GM21737 (cell line): ENCODE results near the gene DYNC1H1.
"Not testable (repeated sequence)": the region's sequence is repeated elsewhere in the genome, so short reads cannot be mapped to it uniquely, and the experiment has no call there.

Source experiments
- ATAC-seq: cut with Tn5 transposase; IDR thresholded peaks from one replicate; pipeline ENCODE4 v1.9.1; 2021; ENCODE audit warnings: mild to moderate bottlenecking, moderate library complexity; ENCODE audit not compliant: unreplicated experiment

Gene DYNC1H1

GRCh38 chr14:101963052-101963451, 1.3 kb upstream of the DYNC1H1 start:
- ATAC-seq: no peak

DNA sequence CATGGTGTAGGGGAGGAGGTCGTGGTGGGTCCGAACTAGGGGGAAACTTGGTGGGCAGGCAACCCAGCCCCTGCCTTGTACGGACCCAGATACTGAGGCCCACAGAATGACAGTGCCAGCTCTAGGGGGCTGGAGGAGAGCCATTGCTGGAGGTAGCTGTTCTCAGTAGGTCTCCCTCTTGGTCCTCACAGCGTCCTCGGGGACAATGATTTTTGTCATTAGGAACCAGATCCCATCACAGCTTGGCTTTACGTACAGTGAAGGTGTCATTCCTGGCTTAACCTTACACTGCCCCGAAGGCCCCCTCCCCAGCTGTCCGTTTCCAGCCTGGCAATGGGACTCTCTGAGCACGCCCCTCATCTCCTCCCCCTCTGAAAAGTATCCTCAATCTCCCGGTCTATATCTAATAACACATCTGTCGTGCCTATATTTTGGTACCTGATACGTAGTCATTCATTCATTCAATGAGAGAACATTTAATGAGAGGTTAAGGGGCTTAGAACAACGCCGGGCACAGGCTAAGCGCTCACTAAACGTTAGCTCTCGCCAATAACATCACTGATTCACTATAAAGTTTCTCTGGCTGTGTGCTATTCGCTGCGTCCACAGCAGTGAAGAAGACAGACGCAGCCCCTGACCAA, 597 bp upstream of the DYNC1H1 start:
- no peak for ATAC-seq

DNA sequence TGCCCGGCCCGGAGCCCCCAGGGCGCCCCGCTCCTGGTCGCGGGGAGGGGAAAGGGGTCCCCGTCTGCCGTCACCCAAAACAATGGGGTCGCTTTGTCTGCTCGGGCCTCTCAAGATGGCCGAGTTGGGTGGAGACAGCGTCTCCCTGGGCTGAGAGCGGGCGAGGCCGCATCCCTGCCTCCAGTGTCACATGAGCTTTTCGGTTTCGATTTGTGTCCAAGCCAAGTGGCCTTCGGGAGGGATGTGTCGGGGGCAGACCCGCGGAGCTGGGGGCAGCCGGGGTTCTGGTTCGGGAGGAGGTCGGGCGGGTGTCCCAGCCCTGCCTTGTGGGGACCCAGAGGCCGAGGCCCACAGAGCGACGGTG, 790 bp downstream of the DYNC1H1 start:
- peak; percentile 30 for ATAC-seq

DNA sequence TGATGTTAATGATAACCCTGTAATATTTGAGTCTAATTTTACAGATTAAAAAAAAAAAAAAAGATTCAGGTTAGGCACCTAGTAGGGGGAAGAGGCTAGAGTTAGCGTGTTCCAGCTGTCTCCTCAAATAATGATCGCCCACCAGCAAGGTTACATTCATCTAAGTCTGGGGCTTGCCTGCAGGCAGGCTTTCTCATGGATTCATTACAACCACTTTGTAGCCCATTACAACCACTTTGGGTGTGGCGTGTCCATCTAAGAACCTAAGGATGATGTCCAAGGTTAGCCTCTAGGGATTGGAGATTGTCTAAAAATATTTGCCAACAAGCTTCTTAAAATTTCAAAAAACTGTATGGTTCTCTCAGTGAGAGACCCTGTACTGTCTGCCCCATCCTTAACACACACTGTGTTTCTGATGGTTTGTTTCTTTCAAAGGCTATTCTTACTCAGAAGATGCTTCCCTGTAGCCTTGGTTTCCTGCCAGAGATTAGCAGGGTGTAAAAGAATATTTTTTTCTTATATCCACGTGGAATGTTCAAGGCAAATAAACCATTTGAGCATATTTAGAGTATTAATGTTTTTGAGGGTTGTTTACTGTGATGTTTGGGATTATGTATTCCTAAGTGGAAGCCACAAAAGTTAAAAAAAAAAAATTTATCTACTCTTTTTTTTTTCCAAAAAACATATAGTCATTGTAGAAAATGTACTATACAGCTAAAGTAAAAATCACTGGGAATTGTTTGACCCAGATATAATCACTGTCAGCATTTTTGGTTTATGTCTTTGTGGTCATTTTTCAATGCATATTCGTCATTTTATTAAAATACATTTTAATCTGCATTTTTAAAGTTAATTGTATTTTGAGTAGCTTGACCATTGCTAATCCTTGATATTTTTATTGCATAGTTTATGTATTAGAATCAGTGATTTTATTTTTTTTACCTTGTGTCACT, 1.7 kb downstream of the DYNC1H1 start:
- ATAC-seq: no peak

DNA sequence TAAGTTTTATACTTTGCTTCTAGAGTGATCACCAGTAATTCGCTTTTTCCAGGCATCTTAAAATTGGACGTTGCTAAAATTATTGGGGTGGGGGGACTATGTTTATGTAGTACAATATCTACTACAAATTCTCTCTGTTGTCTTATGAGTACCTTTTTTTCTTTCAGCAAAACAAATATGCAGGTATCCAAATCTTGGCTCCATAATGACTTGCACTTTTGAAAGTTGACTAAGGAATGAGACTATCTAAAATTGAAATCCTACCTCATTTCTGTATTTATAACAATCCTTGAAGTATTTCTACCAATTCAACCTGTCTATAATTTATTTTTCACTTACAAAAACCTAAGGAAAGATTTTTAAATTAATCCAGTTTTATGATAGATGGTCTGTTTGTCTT, 2.4 kb downstream of the DYNC1H1 start:
- no peak for ATAC-seq

GRCh38 chr14:101968186-101968585, 3.8 kb downstream of the DYNC1H1 start:
- no peak for ATAC-seq

DNA sequence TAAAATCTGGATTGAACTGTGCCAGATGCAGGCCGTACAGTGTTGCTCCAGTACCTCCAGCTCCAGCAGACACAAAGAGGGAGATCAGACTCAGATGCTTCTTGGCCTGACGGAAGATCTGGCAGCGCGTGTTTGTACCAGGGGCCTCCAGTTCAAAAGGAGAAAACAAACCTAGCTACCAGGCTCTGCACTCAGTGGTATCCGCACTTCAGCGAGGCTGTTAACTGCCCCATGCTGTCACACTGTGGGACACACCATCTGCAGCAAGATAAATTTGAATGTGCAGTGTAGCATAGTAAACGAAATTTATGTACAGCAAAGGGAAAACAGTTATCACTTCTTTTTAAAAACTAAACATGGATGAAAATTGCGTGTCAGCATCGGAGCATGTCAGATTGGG, 5.1 kb downstream of the DYNC1H1 start:
- no peak for ATAC-seq

DNA sequence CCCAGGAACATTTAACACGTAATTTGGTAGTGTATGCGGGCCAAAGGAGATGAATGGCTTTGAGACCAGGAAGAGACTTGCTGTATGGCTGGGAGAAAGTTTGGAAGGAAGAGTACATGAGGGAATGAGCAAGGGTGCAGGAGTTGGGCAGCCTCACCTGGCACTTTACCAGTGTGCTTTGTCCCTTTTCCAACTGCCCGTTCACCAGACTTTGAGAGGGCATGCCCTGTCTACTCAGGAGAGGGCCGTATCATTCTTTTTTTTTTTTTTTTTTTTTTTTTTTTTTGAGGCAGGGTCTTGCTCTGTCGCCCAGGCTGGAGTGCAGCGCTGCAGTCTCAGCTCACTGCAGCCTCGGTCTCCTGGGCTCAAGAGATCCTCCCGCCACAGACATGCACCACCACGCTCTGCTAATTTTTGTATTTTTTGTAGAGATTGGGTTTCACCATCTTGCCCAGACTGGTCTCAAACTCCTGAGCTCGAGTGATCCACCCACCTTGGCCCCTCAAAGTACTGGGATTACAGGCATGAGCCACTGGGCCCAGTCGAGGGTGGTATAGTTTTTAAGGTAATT, 6.5 kb downstream of the DYNC1H1 start:
- ATAC-seq: no peak

DNA sequence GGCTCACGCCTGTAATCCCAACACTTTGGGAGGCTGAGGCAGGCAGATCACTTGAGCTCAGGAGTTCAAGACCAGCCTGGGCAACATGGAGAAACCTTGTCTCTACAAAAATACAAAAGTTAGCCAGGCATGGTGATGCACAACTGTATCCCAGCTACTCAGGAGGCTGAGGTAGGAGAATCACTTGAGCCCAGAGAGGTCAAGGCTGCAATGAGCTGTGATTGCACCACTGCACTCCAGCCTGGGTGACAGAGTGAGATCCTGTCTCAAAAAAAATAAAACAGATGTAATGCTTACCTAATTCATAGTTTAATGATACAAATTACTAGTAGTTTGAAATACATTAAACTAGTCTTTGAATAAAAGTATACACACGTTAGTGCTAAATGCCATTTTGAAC, 7.1 kb downstream of the DYNC1H1 start:
- not testable (repeated sequence) for ATAC-seq

DNA sequence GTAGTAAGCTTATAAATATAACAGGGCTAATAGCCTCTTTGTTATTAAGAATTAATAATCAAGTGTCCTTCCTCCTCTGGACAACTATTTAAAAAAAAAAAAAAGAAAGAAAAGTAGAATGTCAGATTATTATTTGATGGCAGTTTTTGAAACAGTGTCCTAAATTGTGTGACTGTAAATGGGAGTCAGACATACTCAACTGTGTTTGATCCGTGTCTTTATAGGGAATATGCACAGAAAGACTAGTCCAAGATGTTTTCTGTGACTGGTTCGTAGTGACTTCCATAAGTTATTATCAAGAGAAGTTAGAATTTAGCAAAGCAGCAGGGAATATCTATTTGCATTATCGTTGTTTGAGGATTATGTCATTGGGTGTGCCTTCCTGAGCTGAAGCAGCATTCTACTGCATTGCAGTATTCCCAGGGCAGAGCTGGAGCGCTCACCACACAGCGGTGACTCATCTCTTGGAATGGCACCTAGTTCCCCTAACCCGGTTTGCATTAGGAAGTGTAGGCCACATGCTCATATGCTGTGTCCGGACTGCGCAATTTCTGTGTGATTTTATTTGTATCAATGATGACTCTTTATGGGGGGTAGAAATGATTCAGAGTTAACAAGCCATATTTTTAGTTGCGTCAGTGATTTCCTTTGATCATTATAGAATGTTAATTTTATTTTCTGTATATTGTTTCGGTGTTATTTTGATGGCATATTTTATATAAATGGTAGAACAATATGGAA, 7.9 kb downstream of the DYNC1H1 start:
- no peak for ATAC-seq

GRCh38 chr14:101973356-101973755, 9.0 kb downstream of the DYNC1H1 start:
- no peak for ATAC-seq

GRCh38 chr14:101975231-101975630, 10.9 kb downstream of the DYNC1H1 start:
- ATAC-seq: no peak

DNA sequence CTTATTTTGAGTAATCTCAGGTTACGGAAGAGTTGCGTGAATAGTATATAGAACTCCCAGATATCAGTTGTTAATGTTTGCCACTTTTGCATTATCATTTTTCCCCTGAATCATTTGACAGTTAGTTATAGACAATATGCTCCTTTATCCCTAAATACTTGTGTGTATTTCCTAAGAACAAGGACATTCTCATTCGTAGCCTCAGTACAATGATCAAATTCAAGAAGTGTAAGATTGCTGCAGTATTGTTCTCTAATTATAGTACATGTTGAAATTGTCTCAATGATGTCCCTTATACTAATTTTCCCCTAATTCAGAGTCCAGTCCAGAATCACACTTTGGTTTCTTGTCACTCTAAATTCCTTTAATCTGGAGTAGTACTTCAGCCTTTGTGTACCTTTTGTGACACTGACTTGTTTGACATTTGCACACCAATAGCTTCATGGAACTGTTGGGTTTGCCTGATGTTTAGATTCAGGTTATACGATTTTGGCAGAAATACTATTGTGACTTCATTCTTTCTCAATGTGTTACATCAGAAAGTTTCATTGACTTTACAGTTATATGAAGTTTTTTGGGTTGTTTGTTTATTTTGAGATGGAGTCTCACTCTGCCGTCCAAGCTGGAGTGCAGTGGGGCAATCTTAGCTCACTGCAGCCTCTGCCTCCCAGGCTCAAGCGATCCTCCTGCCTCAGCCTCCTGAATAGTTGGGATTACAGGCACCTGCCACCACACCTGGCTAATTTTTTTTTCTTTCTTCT, 13.1 kb downstream of the DYNC1H1 start:
- ATAC-seq: no peak

DNA sequence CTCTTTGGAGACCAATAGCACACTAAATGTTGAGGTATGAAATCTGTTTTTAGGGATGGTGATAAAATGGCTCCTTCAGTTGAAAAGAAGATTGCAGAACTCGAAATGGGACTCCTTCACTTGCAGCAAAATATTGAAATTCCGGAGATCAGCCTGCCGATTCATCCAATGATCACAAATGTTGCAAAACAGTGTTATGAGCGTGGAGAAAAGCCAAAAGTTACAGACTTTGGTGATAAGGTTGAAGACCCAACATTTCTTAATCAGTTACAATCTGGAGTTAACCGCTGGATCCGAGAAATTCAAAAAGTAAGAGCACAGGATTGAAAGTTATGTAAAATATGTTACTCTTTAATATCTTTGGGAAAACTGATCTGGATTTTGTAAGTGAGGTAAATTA, 15.3 kb downstream of the DYNC1H1 start:
- ATAC-seq: no peak

GRCh38 chr14:101980251-101980650, 15.9 kb downstream of the DYNC1H1 start:
- ATAC-seq: no peak

GRCh38 chr14:101980700-101981099, 16.3 kb downstream of the DYNC1H1 start:
- ATAC-seq: peak; percentile 92

- ATAC-seq: no peak
These were observed 18.2 kb downstream of the DYNC1H1 start for GRCh38 chr14:101982621-101983020.

DNA sequence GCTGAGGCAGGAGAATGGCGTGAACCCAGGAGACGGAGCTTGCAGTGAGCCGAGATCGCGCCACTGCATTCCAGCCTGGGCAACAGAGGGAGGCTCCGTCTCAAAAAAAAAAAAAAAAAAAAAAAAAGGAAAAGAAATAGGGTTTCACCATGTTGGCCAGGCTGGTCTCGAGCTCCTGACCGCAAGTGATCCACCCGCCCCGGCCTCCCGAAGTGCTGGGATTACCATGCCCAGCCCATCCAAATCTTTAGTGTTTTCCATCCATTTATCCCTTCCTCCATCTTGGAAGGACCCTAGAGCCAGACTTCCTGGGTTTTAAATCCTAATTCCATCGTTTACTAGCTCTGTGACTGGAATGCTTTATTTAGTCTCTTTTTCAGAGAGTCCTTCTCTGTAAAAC, 20.5 kb downstream of the DYNC1H1 start:
- ATAC-seq: not testable (repeated sequence)

- ATAC-seq: no peak
These were observed 21.6 kb downstream of the DYNC1H1 start for GRCh38 chr14:101985957-101986356.

GRCh38 chr14:101986953-101987352, 22.6 kb downstream of the DYNC1H1 start:
- no peak for ATAC-seq

GRCh38 chr14:101988377-101988776, 24.0 kb downstream of the DYNC1H1 start:
- ATAC-seq: no peak
